HepG2 (cell line): ENCODE data around the gene RSL1D1. TPM values are rescaled to one million over a fixed set of nuclear protein-coding genes. Genes with fewer than 3 reads are reported as not detected.

Source experiments
- BRF2 ChIP-seq: sonication (generic); formaldehyde crosslinking; IDR thresholded peaks from 2 replicates; pipeline ENCODE4 v1.8.1; 2022; ENCODE audit warnings: mild to moderate bottlenecking, missing genetic modification reagents
- DMAP1 ChIP-seq: IDR thresholded peaks from 2 replicates; pipeline ENCODE4 v1.6.1; 2016
- E2F1 ChIP-seq: sonication (generic); formaldehyde crosslinking; IDR thresholded peaks from 2 replicates; pipeline ENCODE4 v1.5.0; 2020; ENCODE audit warnings: missing genetic modification reagents
- ISL2 ChIP-seq: sonication (generic); formaldehyde crosslinking; IDR thresholded peaks from 2 replicates; pipeline ENCODE4 v1.5.0; 2020; ENCODE audit warnings: missing genetic modification reagents
- KLF12 ChIP-seq: sonication (generic); formaldehyde crosslinking; IDR thresholded peaks from 2 replicates; pipeline ENCODE4 v1.4.0; 2020; ENCODE audit warnings: missing genetic modification reagents, borderline replicate concordance
- KMT2A ChIP-seq: sonication (generic); formaldehyde crosslinking; IDR thresholded peaks from 2 replicates; pipeline ENCODE4 v1.4.0; 2020; ENCODE audit warnings: missing genetic modification reagents
- MLXIP ChIP-seq: sonication (generic); formaldehyde crosslinking; IDR thresholded peaks from 2 replicates; pipeline ENCODE4 v1.9.0; 2021; ENCODE audit warnings: missing genetic modification reagents, borderline replicate concordance
- NCOR1 ChIP-seq: fragments of 200-600 bp; sonication (generic); IDR thresholded peaks from 2 replicates; pipeline ENCODE4 v1.7.0; 2017; ENCODE audit warnings: antibody characterized with exemption, low read length, borderline replicate concordance
- STAT6 ChIP-seq: sonication (generic); formaldehyde crosslinking; IDR thresholded peaks from 2 replicates; pipeline ENCODE4 v1.4.0; 2020; ENCODE audit warnings: missing genetic modification reagents, mild to moderate bottlenecking, borderline replicate concordance
- ZBTB25 ChIP-seq: IDR thresholded peaks from 2 replicates; pipeline ENCODE4 v1.6.1; 2018; ENCODE audit warnings: missing genetic modification reagents
- ZGPAT ChIP-seq: IDR thresholded peaks from 2 replicates; pipeline ENCODE4 v1.6.1; 2016; ENCODE audit warnings: mild to moderate bottlenecking
- ZNF446 ChIP-seq: sonication (generic); formaldehyde crosslinking; IDR thresholded peaks from 2 replicates; pipeline ENCODE4 v1.5.0; 2020; ENCODE audit warnings: mild to moderate bottlenecking, missing genetic modification reagents
- ZNF567 ChIP-seq: sonication (generic); formaldehyde crosslinking; IDR thresholded peaks from 2 replicates; pipeline ENCODE4 v1.8.1; 2023; ENCODE audit warnings: mild to moderate bottlenecking, missing genetic modification reagents, borderline replicate concordance
- ZNF841 ChIP-seq: sonication (generic); formaldehyde crosslinking; IDR thresholded peaks from 2 replicates; pipeline ENCODE4 v1.8.1; 2023; ENCODE audit warnings: missing genetic modification reagents, borderline replicate concordance
- ZSCAN22 ChIP-seq: sonication (generic); formaldehyde crosslinking; IDR thresholded peaks from 2 replicates; pipeline ENCODE4 v1.4.0; 2020; ENCODE audit warnings: mild to moderate bottlenecking, missing genetic modification reagents
- polyA plus RNA-seq, 8 experiments: library from polyadenylated mRNA; depleted of rRNA in 3 of 8; stranded (reverse) in 7 of 8; unstranded in 1 of 8; fragments of >200 nt; fragmentation: Illumina TruSeq in 4 of 8; extraction: Trizol in 4 of 8; gene quantifications; 2 replicates each; pipeline versions ENCODE4 v1.2.1 to v1.2.3, GENCODE V29; 2011 to 2016; ENCODE audit warnings: low read depth in 4 of 8, missing spikeins in 1 of 8, mixed read lengths in 1 of 8; ENCODE audit not compliant: insufficient read depth in 1 of 8
- total RNA-seq, 5 experiments: library from RNA; depleted of rRNA; stranded (reverse); fragments of >200 nt; fragmentation: Illumina TruSeq; extraction: Trizol; gene quantifications; 2 replicates each; pipeline ENCODE4 v1.2.3, GENCODE V29; 2016; ENCODE audit warnings: low read depth in 1 of 5

Gene RSL1D1
- total and polyA plus RNA-seq, 2 of the 13 experiments (the other 11 are each of a cell fraction or from before 2014, with no cell fraction given): 187 to 343 TPM

GRCh38 chr16:11797166-11797956 lies 54.0 kb downstream of the RSL1D1 start, which contains the start of gene ZC3H7A (continued):
- TF ChIP-seq ZNF841 (CRISPR knock-in tag) (no peak; the same call in 1 of the 2 replicates), STAT6 (CRISPR knock-in tag) (no peak; the same call in 1 of the 2 replicates), MLXIP (CRISPR knock-in tag) (peak; percentile 86; the same call in 1 of the 2 replicates), BRF2 (CRISPR knock-in tag) (peak; percentile 91), KMT2A (CRISPR knock-in tag) (peak; percentile 97), KLF12 (CRISPR knock-in tag) (peak; percentile 94), ZNF567 (peak; percentile 99), ZNF446 (CRISPR knock-in tag) (peak; percentile 86), ISL2 (peak; percentile 55; the same call in 1 of the 2 replicates), ZBTB25 (CRISPR knock-in tag) (peak; percentile 95), NCOR1 (peak; percentile 55; the same call in 1 of the 2 replicates), ZGPAT (peak; percentile 96), E2F1 (peak; percentile 91), ZSCAN22 (CRISPR knock-in tag) (peak; percentile 68), DMAP1 (peak; percentile 93)
